Vagina (tissue), 2 donors: ENCODE measurements around the gene H19.

ENCODE experiments used
- CTCF ChIP-seq, 3 experiments: fragments of 450-650 bp in 2 of 3; fragments of 200-600 bp in 1 of 3; sonication (generic) in 1 of 3; IDR thresholded peaks; one replicate each; pipeline ENCODE4 v1.5.1; 2017 to 2019; ENCODE audit warnings: antibody characterized with exemption in 3 of 3, mild to moderate bottlenecking in 2 of 3, moderate library complexity in 2 of 3
- POLR2AphosphoS5 ChIP-seq, 2 donors: sonication (generic); formaldehyde crosslinking; IDR thresholded peaks; one replicate each; pipeline ENCODE4 v1.9.0; 2017; ENCODE audit warnings: antibody characterized with exemption in 2 of 2, mild to moderate bottlenecking in 2 of 2, low read depth in 1 of 2; ENCODE audit not compliant: insufficient read depth in 1 of 2

- TF ChIP-seq CTCF (IDR thresholded peaks at IDR 0.05), result no peak
- no peak for TF ChIP-seq POLR2AphosphoS5 (IDR thresholded peaks at IDR 0.05; ENCODE audit: insufficient read depth in 1 of 2, low read depth in 1 of 2)
Observed at GRCh38 chr11:1988174-1988573, 9.5 kb downstream of the H19 start.
